Sigmoid colon (tissue), 4 donors: ENCODE data around the gene KRTAP5-3.

Experiments
- CTCF ChIP-seq, 4 experiments: fragments of 450-650 bp in 3 of 4; fragments of 200-600 bp in 1 of 4; IDR thresholded peaks; one replicate each; pipeline ENCODE4 v1.5.1; 2016 to 2019; ENCODE audit warnings: antibody characterized with exemption in 4 of 4, mild to moderate bottlenecking in 3 of 4, moderate library complexity in 2 of 4
- EP300 ChIP-seq, 4 donors: sonication (generic); formaldehyde crosslinking; IDR thresholded peaks; one replicate each; pipeline ENCODE4 v1.6.1; 2017; ENCODE audit warnings: antibody characterized with exemption in 4 of 4
- POLR2A ChIP-seq, 2 donors: fragments of 450-650 bp; IDR thresholded peaks; one replicate each; pipeline ENCODE4 v1.6.1; 2016; ENCODE audit warnings: antibody characterized with exemption in 2 of 2, mild to moderate bottlenecking in 2 of 2, moderate library complexity in 2 of 2

DNA sequence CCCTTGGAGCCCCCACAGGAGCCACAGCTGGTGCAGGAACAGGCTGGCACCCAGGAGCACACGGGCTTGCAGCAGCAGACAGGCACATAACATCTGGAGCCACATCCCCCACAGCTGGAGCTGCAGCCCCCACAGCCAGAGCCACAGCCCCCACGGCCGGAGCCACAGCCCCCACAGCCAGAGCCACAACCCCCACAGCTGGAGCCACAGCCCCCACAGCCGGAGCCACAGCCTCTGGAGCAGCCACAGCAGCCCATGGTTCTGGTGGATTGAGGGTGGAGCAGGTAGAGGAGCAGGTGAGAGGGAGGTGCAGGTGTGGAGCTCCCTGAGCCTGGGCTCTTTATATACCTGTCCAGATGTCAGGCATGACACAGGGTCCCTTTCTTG lies 10.3 kb downstream of the KRTAP5-3 start, which contains the start of gene KRTAP5-2:
- no peak for TF ChIP-seq POLR2A (IDR thresholded peaks at IDR 0.05)
- no peak for TF ChIP-seq CTCF (IDR thresholded peaks at IDR 0.05)
- no peak for TF ChIP-seq EP300 (IDR thresholded peaks at IDR 0.05)
